Measurements from ENCODE around the gene TAOK2. TPM values are rescaled to one million over a fixed set of nuclear protein-coding genes. Genes with fewer than 3 reads are reported as not detected.

The TAOK2 gene
- total RNA-seq, 4 donors from 2014 or later: 25.7 to 87.0 (median 31.4) TPM

DNA sequence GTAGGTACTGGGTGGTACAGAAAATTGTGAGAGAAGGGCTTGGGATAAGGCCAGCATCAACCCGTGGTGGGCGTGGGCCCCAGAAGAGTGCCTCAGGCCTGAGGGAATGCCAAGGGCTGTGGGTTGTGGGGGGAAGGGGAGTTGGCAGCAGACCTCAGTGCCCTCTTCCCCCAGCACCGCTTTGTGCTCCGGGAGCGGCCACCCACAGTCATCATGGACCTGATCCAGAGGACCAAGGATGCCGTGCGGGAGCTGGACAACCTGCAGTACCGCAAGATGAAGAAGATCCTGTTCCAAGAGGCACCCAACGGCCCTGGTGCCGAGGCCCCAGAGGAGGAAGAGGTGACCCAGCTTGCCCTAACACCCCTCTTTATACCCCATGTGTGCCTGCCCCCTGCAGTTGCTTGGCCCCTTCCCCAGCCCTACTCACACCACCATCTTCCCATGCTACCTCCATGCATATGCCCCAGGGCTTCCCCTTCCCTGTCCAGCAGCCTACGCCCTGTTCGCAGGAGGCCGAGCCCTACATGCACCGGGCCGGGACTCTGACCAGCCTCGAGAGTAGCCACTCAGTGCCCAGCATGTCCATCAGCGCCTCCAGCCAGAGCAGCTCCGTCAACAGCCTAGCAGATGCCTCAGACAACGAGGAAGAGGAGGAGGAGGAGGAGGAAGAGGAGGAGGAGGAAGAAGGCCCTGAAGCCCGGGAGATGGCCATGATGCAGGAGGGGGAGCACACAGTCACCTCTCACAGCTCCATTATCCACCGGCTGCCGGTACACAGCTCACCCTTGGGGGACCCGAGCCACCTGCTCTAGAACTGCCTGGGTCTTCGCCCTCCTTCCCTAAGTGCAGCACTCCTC is 9.1 kb downstream of the TAOK2 start:
- TF ChIP-seq CTCF (IDR thresholded peaks at IDR 0.05; ENCODE audit: low read depth): no peak

- no peak for TF ChIP-seq CTCF (IDR thresholded peaks at IDR 0.05; ENCODE audit: low read depth)
Measured at GRCh38 chr16:29983420-29984136, 9.9 kb downstream of the TAOK2 start.

GRCh38 chr16:29984137-29984763 is 10.6 kb downstream of the TAOK2 start:
- TF ChIP-seq CTCF (IDR thresholded peaks at IDR 0.05; ENCODE audit: low read depth): no peak

DNA sequence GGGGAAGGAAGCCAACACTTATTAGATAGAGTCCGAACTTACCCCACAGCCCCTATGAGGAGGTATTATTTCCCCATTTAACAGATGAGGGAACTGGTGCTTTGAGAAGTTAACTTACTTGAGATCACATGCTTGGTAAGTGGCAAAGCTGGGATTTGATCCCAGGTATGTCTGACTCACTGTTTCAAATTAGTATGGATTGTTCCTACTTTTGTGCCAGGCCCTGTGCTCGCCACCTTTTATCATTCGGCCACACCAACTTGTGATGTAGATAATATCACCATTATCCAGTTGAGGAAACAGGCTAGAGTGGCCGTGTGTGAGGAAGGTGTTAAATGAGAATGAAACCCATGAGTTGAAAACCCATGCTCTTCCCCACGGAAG is 11.1 kb downstream of the TAOK2 start:
- TF ChIP-seq CTCF (IDR thresholded peaks at IDR 0.05; ENCODE audit: low read depth): no peak

- no peak for TF ChIP-seq CTCF (IDR thresholded peaks at IDR 0.05; ENCODE audit: low read depth)
Measured at GRCh38 chr16:29985271-29985811, 11.7 kb downstream of the TAOK2 start.

GRCh38 chr16:29986231-29986630 is 12.6 kb downstream of the TAOK2 start:
- no peak for TF ChIP-seq CTCF (IDR thresholded peaks at IDR 0.05; ENCODE audit: low read depth)

DNA sequence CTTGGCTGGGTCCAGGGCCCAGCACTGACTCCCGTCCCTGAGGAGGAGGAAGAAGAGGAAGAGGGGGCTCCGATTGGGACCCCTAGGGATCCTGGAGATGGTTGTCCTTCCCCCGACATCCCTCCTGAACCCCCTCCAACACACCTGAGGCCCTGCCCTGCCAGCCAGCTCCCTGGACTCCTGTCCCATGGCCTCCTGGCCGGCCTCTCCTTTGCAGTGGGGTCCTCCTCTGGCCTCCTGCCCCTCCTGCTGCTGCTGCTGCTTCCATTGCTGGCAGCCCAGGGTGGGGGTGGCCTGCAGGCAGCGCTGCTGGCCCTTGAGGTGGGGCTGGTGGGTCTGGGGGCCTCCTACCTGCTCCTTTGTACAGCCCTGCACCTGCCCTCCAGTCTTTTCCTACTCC is 13.3 kb downstream of the TAOK2 start:
- no peak for TF ChIP-seq CTCF (IDR thresholded peaks at IDR 0.05; ENCODE audit: low read depth)

Data from subcutaneous adipose tissue (tissue), 4 donors.